Pancreas (tissue), 10 donors: Measurements from ENCODE around the gene CRYBG2. TPM values are rescaled to one million over a fixed set of nuclear protein-coding genes. Genes with fewer than 3 reads are reported as not detected.
"Not testable (repeated sequence)": the region's sequence is repeated elsewhere in the genome, so short reads cannot be mapped to it uniquely, and the experiment has no call there.

Experiments
- ATAC-seq, 4 donors: fragments of 200-7000 bp; cut with Tn5 transposase; one replicate each; pipeline versions ENCODE4 v1.8.0 to v1.9.1; 2020; ENCODE audit warnings: mild to moderate bottlenecking in 4 of 4, moderate library complexity in 4 of 4
- DNase-seq, 6 donors: peaks; one replicate each; pipeline ENCODE4 v3.0.0-alpha.2; 2020
- FAIRE-seq: peaks from 2 replicates; lab custom pipeline; 2012; peaks lifted over from hg19 to GRCh38; lab: Jason Lieb, UNC
- H3K27ac ChIP-seq, 4 donors: fragments of 200-600 bp; sonication (generic); 1 replicate in 3 of 4; 2 replicates in 1 of 4; pipeline versions ENCODE4 v1.5.0 to v1.8.0; 2020
- H3K27me3 ChIP-seq, 4 donors: fragments of 200-600 bp; one replicate each; pipeline ENCODE4 v1.8.0; 2021
- H3K36me3 ChIP-seq, 3 donors: fragments of 200-600 bp; sonication (generic) in 1 of 3; one replicate each; pipeline versions ENCODE4 v1.5.0 to v1.8.0; 2020 to 2021
- H3K4me1 ChIP-seq, 3 donors: fragments of 200-600 bp; one replicate each; pipeline ENCODE4 v1.8.0; 2021
- H3K4me3 ChIP-seq, 4 donors: fragments of 200-600 bp; sonication (generic) in 2 of 4; one replicate each; pipeline versions ENCODE4 v1.5.0 to v1.8.0; 2020 to 2021
- H3K9me3 ChIP-seq, 4 donors: fragments of 200-600 bp; one replicate each; pipeline ENCODE4 v1.8.0; 2021
- WGBS, 2 donors: extraction: QIAGEN DNeasy Blood & Tissue Kit; methylation state at CpG; one replicate each; pipeline ENCODE4 v1.1.7; 2013; 5-methylcytosine and 5-hydroxymethylcytosine counted together
- intact Hi-C, 3 donors: fragments of 100-400 bp; cut with DNase I; formaldehyde crosslinking; loops; one replicate each; pipeline versions ENCODE4 v1.11.1 to v1.14.2; 2022
- polyA plus RNA-seq, 2 donors: library from polyadenylated mRNA; stranded (reverse); fragments of 200-250 nt; gene quantifications; one replicate each; pipeline ENCODE4 v1.2.3, GENCODE V29; 2013
- total RNA-seq, 6 donors: library from RNA; stranded (reverse); fragmentation: NEBNext Ultra II Directional in 4 of 6; extraction: Animal tissue kit (Norgen Biotek cat#: 25700) in 4 of 6; gene quantifications; one replicate each; pipeline versions ENCODE4 v1.2.1 to v1.2.4, GENCODE V29; 2021 to 2023
- TF ChIP-seq, protein P1 (sequence below), 4 donors: fragments of 200-600 bp; sonication (generic) in 3 of 4; IDR thresholded peaks; one replicate each; pipeline versions ENCODE4 v1.5.0 to v1.8.0; 2021; ENCODE audit warnings: antibody characterized with exemption in 4 of 4
- donor health status: healthy with polysubstance abuse.
- donor health status: DM: no; HTN: no; CAD: no; lungs with moderate emphysema.
- donor health status: DM: no; HTN: no; CAD: no.
- donor health status: control.
- donor health status: control.
- donor health status: Bipolar disorder and iron deficiency.
- donor health status: DM: yes; HTN: yes; CAD: no.
- donor health status: DM: no; HTN: no; CAD: no.
- donor health status: DM: no; HTN: no; CAD: no.
- donor health status: DM: yes; HTN: yes; CAD: no.

Gene CRYBG2
- total and polyA plus RNA-seq, 8 donors = 0.12 to 2.0 (median 0.60) TPM

DNA sequence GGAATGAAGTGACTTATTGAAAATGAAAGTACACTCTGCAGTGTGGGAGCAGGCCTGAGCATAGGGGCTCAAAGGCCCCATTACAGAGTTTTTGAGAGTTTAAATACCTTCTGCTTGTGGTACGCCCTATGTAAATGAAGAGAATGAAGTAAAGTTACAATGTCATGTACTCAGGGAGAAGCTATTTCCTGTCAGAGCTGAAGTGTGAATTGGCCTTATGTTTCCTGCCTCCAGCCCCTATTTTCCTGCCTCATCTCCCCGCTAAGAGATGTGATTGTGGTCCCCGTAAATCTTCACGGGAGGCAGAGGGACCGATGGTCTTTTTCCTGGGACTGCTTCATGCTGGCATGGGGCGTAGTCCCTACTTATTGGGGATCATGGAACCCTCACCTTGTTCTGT, 21.2 kb upstream of the CRYBG2 start:
- H3K36me3 ChIP-seq = no peaks in the 10 kb centered on the region
- H3K4me3 ChIP-seq = no peak overlapping the region
- WGBS, 2 donors = 77 to 88% methylated on average over 6 of the region's 6 CpGs
- intact Hi-C loops = no loop called here
- no peak for FAIRE-seq
- H3K9me3 ChIP-seq = no peaks in the 10 kb centered on the region
- H3K27ac ChIP-seq = no peak overlapping the region
- no peaks in the 10 kb centered on the region for H3K27me3 ChIP-seq
- DNase-seq = no peak
- TF ChIP-seq, protein P1, sequence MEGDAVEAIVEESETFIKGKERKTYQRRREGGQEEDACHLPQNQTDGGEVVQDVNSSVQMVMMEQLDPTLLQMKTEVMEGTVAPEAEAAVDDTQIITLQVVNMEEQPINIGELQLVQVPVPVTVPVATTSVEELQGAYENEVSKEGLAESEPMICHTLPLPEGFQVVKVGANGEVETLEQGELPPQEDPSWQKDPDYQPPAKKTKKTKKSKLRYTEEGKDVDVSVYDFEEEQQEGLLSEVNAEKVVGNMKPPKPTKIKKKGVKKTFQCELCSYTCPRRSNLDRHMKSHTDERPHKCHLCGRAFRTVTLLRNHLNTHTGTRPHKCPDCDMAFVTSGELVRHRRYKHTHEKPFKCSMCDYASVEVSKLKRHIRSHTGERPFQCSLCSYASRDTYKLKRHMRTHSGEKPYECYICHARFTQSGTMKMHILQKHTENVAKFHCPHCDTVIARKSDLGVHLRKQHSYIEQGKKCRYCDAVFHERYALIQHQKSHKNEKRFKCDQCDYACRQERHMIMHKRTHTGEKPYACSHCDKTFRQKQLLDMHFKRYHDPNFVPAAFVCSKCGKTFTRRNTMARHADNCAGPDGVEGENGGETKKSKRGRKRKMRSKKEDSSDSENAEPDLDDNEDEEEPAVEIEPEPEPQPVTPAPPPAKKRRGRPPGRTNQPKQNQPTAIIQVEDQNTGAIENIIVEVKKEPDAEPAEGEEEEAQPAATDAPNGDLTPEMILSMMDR (IDR thresholded peaks at IDR 0.05) = no peak
- ATAC-seq = no peak
- H3K4me1 ChIP-seq = no peaks in the 10 kb centered on the region

DNA sequence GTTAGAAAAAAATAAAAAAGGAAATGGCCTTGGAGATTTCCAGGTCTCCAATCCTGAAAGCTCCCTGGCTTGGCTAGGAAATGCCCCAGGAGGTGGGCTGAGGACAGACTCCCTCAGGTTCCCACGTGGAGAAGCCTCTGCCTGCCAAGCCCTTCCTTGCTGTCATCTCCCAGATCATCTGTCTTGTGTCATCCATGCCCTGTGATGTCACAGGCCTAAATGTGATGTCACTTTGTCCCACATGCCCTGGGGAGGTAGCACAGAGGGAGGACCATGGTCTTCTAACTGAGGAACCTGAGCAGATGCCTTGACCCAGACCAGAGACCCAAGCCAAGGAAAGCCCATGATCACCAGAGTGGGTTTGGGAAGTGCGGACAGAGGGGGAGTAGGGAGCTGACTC, 20.4 kb upstream of the CRYBG2 start:
- H3K27ac ChIP-seq, H3K4me1 ChIP-seq, H3K9me3 ChIP-seq, ATAC-seq, FAIRE-seq, H3K4me3 ChIP-seq, DNase-seq, H3K36me3 ChIP-seq, intact Hi-C loops, H3K27me3 ChIP-seq: not testable (repeated sequence)
- WGBS, 2 donors = 43% methylated on average over 2 of the region's 2 CpGs

DNA sequence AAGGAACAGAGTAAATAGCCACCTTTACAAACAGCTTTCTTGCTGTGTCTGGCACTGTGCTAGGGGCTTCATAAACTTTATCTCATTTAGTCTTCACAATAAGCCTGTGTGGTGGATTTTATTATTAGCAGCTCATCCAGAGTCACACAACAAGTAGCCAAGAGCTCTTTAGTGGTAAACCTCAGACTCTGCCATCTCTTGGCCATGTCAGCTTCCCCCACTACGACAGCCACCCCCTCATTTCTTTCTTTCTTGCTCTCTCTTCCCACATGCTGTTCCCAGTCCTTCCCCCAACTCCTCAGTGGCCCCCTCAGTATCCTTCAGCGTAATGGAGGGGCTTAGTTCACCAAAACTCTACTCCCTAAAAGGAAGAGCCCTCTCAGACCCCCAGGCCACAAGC, 19.9 kb upstream of the CRYBG2 start:
- TF ChIP-seq, protein P1 (IDR thresholded peaks at IDR 0.05) = no peak
- no peaks in the 10 kb centered on the region for H3K4me1 ChIP-seq
- no peaks in the 10 kb centered on the region for H3K36me3 ChIP-seq
- H3K27me3 ChIP-seq = no peaks in the 10 kb centered on the region
- no peak overlapping the region for H3K27ac ChIP-seq
- FAIRE-seq (no peak), ATAC-seq (no peak), DNase-seq (no peak)
- H3K9me3 ChIP-seq = no peaks in the 10 kb centered on the region
- intact Hi-C loops = no loop called here
- no peak overlapping the region for H3K4me3 ChIP-seq
- 25 to 49% methylated on average over 2 of the region's 2 CpGs for WGBS, 2 donors

DNA sequence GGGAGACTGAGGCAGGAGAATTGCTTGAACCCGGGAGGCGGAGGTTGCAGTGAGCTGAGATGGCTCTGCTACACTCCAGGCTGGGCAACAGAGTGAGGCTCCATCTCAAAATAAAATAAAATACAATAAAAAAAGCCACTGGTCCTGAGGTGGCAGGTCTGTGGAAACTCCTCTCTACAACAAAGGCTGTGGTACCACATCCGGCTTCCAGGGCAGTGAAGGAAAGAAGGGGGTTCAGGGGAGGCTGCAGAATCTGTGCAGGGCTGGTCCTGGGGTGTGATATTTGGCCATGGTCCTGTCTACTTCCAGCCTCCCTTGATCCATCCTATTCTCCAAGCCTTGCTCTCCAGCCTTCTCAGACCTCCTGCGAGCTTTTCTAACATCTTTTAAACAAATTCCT, 19.4 kb upstream of the CRYBG2 start:
- no peaks in the 10 kb centered on the region for H3K27me3 ChIP-seq

DNA sequence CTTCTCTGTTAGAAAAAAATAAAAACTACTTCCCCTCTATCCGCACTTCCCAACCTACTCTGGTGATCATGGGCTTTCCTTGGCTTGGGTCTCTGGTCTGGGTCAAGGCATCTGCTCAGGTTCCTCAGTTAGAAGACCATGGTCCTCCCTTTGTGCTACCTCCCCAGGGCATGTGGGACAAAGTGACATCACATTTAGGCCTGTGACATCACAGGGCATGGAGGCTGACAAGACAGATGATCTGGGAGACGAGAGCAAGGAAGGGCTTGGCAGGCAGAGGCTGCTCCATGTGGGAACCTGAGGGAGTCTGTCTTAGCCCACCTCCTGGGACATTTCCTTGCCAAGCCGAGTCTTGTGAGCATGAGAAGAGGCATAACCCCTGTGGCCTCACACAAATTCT, 18.7 kb upstream of the CRYBG2 start, which contains the start of gene ZNF683:
Gene ZNF683, minus strand, starts transcription at position 140 of the 400 bp plus-strand sequence. CDS start 4,179 bp downstream, outside the sequence.
- H3K4me3 ChIP-seq, intact Hi-C loops, FAIRE-seq, H3K27ac ChIP-seq, H3K4me1 ChIP-seq, H3K36me3 ChIP-seq, H3K27me3 ChIP-seq, ATAC-seq, H3K9me3 ChIP-seq, DNase-seq: not testable (repeated sequence)
- 56 to 63% methylated on average over 3 of the region's 3 CpGs for WGBS, 2 donors

More for the DNA sequence above, 19.4 kb upstream of the CRYBG2 start:
- intact Hi-C loops = no loop called here
- Histone ChIP-seq H3K36me3 (no peaks in the 10 kb centered on the region), H3K4me1 (no peaks in the 10 kb centered on the region), H3K4me3 (no peak overlapping the region), H3K27ac (no peak overlapping the region), H3K9me3 (no peaks in the 10 kb centered on the region)
- no peak for FAIRE-seq
- TF ChIP-seq, protein P1 (IDR thresholded peaks at IDR 0.05) = no peak
- WGBS, 2 donors = 54 to 69% methylated on average over 4 of the region's 4 CpGs
- no peak for ATAC-seq
- DNase-seq = no peak

DNA sequence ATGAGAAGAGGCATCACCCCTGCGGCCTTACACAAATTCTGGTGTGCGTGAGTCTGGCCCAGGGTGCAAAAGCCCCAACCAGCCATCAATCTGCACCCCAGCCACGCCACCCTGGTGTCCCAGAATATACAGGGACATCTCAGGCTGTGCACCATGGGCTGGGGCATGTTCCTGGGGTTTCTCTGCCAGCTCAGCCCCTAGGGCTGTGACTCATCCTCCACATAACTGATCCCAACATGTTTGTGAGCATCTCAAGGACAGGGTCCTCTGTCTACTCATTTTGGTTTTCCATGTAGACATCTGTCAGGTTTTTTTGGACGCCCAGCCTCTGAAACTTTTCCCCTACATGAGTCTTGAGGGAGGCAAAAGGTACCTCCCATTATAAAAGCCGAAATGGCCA, 18.1 kb upstream of the CRYBG2 start:
- WGBS, 2 donors = 73 to 80% methylated on average over 5 of the region's 5 CpGs
- TF ChIP-seq, protein P1 (IDR thresholded peaks at IDR 0.05) = no peak
- intact Hi-C loops = no loop called here
- no peaks in the 10 kb centered on the region for H3K9me3 ChIP-seq
- H3K4me1 ChIP-seq = no peaks in the 10 kb centered on the region
- no peaks in the 10 kb centered on the region for H3K36me3 ChIP-seq
- H3K4me3 ChIP-seq = no peak overlapping the region
- no peak overlapping the region for H3K27ac ChIP-seq
- H3K27me3 ChIP-seq = no peaks in the 10 kb centered on the region
- ATAC-seq (no peak), DNase-seq (no peak), FAIRE-seq (no peak)
